Ascending aorta (tissue), 2 donors: ENCODE results near the gene AKR1B1. TPM values are rescaled to one million over a fixed set of nuclear protein-coding genes. Genes with fewer than 3 reads are reported as not detected.

Experiments used
- DNase-seq, 2 donors: peaks; one replicate each; pipeline ENCODE4 v3.0.0-alpha.2; 2019; ENCODE audit warnings: low spot score in 2 of 2
- H3K27ac ChIP-seq, 2 donors: fragments of 200-600 bp; sonication (generic); one replicate each; pipeline ENCODE4 v1.5.1; 2016 to 2017; ENCODE audit warnings: mild to moderate bottlenecking in 1 of 2
- H3K27me3 ChIP-seq: fragments of 200-600 bp; sonication (generic); one replicate; pipeline ENCODE4 v1.5.1; 2017
- H3K36me3 ChIP-seq, 2 donors: fragments of 200-600 bp; sonication (generic); one replicate each; pipeline ENCODE4 v1.5.1; 2016
- H3K4me1 ChIP-seq, 2 donors: fragments of 200-600 bp; sonication (generic); one replicate each; pipeline ENCODE4 v1.5.1; 2016 to 2017; ENCODE audit warnings: mild to moderate bottlenecking in 1 of 2
- H3K4me3 ChIP-seq, 2 donors: fragments of 200-600 bp; sonication (generic); one replicate each; pipeline ENCODE4 v1.5.1; 2016 to 2017; ENCODE audit warnings: mild to moderate bottlenecking in 1 of 2
- H3K9me3 ChIP-seq, 2 donors: fragments of 200-600 bp; sonication (generic); one replicate each; pipeline ENCODE4 v1.5.1; 2016
- intact Hi-C: fragments of 100-400 bp; cut with DNase I; formaldehyde crosslinking; loops from one replicate; pipeline ENCODE4 v1.15.1; 2023
- total RNA-seq: library from RNA; depleted of rRNA; stranded (reverse); fragments of >200 nt; gene quantifications from one replicate; pipeline ENCODE4 v1.1.0, GENCODE V29; 2016
- TF ChIP-seq, protein P1 (sequence below), 3 experiments: fragments of 200-600 bp in 2 of 3; fragments of 450-650 bp in 1 of 3; sonication (generic) in 2 of 3; IDR thresholded peaks; one replicate each; pipeline ENCODE4 v1.5.1; 2016 to 2019; ENCODE audit warnings: antibody characterized with exemption in 3 of 3, mild to moderate bottlenecking in 1 of 3, moderate library complexity in 1 of 3

AKR1B1 gene
- total RNA-seq, 1 donor from 2014 or later: 78.7 TPM

DNA sequence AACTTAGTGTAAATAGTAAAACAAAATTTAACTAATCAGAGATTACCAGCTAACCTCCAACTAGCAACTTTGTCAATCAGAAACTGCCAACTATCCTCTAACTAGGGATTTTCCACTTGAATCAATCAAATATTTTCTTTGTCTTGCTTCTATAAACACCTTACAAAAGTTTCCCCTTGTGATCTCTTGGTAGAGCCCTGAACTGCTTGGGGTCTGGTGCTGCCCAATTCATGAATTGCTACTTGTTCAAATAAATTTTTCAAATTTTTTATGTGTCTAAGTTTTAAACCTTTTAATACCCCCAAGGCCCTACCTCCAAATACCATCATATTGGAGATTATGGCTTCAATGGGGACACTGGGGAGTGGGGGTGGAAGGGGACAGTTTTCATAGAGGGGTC is 24.0 kb upstream of the AKR1B1 start:
- TF ChIP-seq, protein P1, sequence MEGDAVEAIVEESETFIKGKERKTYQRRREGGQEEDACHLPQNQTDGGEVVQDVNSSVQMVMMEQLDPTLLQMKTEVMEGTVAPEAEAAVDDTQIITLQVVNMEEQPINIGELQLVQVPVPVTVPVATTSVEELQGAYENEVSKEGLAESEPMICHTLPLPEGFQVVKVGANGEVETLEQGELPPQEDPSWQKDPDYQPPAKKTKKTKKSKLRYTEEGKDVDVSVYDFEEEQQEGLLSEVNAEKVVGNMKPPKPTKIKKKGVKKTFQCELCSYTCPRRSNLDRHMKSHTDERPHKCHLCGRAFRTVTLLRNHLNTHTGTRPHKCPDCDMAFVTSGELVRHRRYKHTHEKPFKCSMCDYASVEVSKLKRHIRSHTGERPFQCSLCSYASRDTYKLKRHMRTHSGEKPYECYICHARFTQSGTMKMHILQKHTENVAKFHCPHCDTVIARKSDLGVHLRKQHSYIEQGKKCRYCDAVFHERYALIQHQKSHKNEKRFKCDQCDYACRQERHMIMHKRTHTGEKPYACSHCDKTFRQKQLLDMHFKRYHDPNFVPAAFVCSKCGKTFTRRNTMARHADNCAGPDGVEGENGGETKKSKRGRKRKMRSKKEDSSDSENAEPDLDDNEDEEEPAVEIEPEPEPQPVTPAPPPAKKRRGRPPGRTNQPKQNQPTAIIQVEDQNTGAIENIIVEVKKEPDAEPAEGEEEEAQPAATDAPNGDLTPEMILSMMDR (IDR thresholded peaks at IDR 0.05): no peak
- intact Hi-C loops: no loop called here

DNA sequence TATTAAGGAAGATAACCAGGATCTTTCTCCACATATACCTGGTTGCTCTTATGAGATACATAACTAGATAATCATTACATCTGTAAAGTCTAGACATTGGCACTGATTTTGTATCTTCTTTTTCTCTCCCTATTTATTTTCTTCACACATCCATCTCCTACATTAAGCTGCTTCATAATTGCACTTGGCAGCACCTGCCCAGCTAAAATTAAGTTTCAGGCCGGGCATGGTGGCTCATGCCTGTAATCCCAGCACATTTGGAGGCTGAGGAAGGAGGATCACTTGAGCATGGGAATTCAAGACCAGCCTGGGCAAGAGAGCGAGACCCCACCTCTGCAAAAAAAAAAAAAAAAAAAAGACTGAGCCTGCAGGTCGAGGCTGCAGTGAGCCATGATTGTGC is 22.3 kb upstream of the AKR1B1 start:
- Histone ChIP-seq H3K4me1 (peaks cover 0 to 2% of the 10 kb centered on the region in 2 donors), H3K9me3 (no peaks in the 10 kb centered on the region), H3K27ac (no peak overlapping the region), H3K4me3 (no peak overlapping the region), H3K36me3 (no peaks in the 10 kb centered on the region), H3K27me3 (no peaks in the 10 kb centered on the region)
- no peak for DNase-seq
- TF ChIP-seq, protein P1 (IDR thresholded peaks at IDR 0.05): no peak
- intact Hi-C loops: no loop called here

More for the DNA sequence above, 24.0 kb upstream of the AKR1B1 start:
- H3K36me3 ChIP-seq: no peaks in the 10 kb centered on the region
- H3K4me1 ChIP-seq: peaks cover 0 to 2% of the 10 kb centered on the region in 2 donors
- DNase-seq: no peak
- no peaks in the 10 kb centered on the region for H3K9me3 ChIP-seq
- no peak overlapping the region for H3K4me3 ChIP-seq
- H3K27ac ChIP-seq: no peak overlapping the region
- no peaks in the 10 kb centered on the region for H3K27me3 ChIP-seq

DNA sequence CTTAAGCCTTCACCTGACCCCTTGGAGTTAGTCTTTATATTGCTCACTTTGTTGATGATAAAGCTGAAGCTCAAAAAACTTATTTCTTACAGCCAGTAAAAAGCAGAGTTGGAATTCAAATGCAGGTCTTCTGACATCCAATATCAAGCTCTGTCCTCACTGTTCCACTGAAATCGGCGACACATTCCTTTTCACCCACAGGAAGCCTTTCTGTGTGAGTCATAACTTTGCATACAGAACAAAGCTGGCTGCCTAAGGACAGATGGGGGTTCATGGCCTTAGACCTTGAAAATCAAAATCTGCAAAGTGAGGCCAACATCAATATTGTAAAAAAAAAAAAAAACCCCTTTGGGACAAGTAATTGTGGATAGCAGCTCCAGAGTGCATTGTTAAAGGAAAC is 21.8 kb upstream of the AKR1B1 start:
- Histone ChIP-seq H3K36me3 (no peaks in the 10 kb centered on the region), H3K4me1 (peaks cover 0 to 2% of the 10 kb centered on the region in 2 donors), H3K9me3 (no peaks in the 10 kb centered on the region), H3K27ac (no peak overlapping the region), H3K4me3 (no peak overlapping the region), H3K27me3 (no peaks in the 10 kb centered on the region)
- intact Hi-C loops: no loop called here
- TF ChIP-seq, protein P1 (IDR thresholded peaks at IDR 0.05): no peak
- no peak for DNase-seq

DNA sequence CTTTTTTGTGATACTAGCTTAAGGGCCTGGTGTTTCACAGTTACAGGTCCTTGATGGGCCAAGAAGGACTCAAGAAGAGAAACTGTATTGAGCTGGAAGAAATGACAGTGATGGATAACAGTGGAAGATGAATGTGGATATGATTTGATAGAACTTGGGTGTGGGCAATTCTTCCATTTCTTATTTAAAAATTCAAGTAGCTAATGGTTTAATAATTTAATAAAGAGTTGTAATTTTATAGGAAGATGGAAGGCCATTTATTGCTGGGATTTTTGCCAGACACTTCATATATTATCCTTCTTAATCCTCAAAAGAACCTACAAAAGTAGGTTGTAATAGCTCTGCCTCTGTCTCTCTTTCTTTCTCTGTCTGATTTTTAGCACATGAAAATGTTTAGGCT is 21.3 kb upstream of the AKR1B1 start:
- no peak for DNase-seq
- H3K9me3 ChIP-seq: no peaks in the 10 kb centered on the region
- H3K4me1 ChIP-seq: peaks cover 0 to 2% of the 10 kb centered on the region in 2 donors
- no peak overlapping the region for H3K27ac ChIP-seq
- no peaks in the 10 kb centered on the region for H3K36me3 ChIP-seq
- no peak overlapping the region for H3K4me3 ChIP-seq
- H3K27me3 ChIP-seq: no peaks in the 10 kb centered on the region
- TF ChIP-seq, protein P1 (IDR thresholded peaks at IDR 0.05): no peak
- intact Hi-C loops: no loop called here

DNA sequence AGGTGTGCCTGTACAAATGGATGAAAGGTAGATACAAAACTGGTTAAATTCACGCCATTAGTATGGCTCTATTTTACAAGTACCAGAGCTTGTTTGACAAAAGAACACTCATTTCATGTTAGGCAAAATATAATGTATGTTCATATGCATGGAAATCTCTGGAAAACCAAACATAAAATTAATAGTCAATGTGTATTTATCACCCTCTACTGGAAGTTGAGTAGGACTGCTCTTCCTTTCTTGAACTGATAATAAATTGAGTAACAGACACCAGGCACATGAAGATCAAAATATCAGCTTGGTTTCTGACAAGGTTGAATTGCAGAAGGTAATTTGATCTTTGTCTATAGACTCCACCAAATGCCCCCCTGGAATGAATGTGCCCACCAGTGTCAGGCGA is 19.8 kb upstream of the AKR1B1 start:
- no peaks in the 10 kb centered on the region for H3K36me3 ChIP-seq
- H3K4me3 ChIP-seq: no peak overlapping the region
- intact Hi-C loops: no loop called here
- DNase-seq: no peak
- no peak overlapping the region for H3K27ac ChIP-seq
- peaks cover 0 to 2% of the 10 kb centered on the region in 2 donors for H3K4me1 ChIP-seq
- H3K9me3 ChIP-seq: no peaks in the 10 kb centered on the region
- H3K27me3 ChIP-seq: no peaks in the 10 kb centered on the region
- TF ChIP-seq, protein P1 (IDR thresholded peaks at IDR 0.05): no peak

DNA sequence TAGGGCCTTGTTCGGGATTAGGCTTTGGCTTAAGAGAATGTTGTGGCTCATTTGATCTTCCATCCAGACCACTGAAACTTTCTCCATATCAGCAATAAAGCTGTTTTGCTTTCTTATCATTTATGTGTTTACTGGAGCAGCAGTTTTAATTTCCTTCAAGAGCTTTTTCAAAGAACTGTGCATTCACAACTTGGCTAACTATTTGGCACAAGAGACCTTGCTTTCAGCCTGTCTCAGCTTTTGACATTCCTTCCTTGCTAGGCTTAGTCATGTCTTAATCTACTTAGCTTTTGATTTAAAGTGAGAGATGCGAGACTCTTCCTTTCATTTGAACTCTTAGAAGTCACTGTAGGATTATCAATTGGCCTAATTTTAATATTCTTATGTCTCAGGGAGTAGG is 19.1 kb upstream of the AKR1B1 start:
- no peaks in the 10 kb centered on the region for H3K27me3 ChIP-seq
- no peak overlapping the region for H3K4me3 ChIP-seq
- H3K4me1 ChIP-seq: peaks cover 0 to 2% of the 10 kb centered on the region in 2 donors
- no peak overlapping the region for H3K27ac ChIP-seq
- intact Hi-C loops: no loop called here
- H3K9me3 ChIP-seq: no peaks in the 10 kb centered on the region
- no peaks in the 10 kb centered on the region for H3K36me3 ChIP-seq
- no peak for DNase-seq
- TF ChIP-seq, protein P1 (IDR thresholded peaks at IDR 0.05): no peak
